Parathyroid adenoma (tissue), 2 donors: ENCODE measurements around the gene CHRNA9.

Experiments
- H2AFZ ChIP-seq: fragments of 300-600 bp; sonication (generic); one replicate; pipeline ENCODE4 v1.7.0; 2017; ENCODE audit warnings: antibody characterized with exemption, mild to moderate bottlenecking
- H3K27ac ChIP-seq: fragments of 300-600 bp; sonication (generic); one replicate; pipeline ENCODE4 v1.7.0; 2017
- H3K27me3 ChIP-seq: fragments of 300-600 bp; sonication (generic); one replicate; pipeline ENCODE4 v1.7.0; 2017; ENCODE audit warnings: low read length; ENCODE audit not compliant: control insufficient read depth, insufficient read depth
- H3K36me3 ChIP-seq: fragments of 300-600 bp; sonication (generic); one replicate; pipeline ENCODE4 v1.7.0; 2017; ENCODE audit warnings: low read length; ENCODE audit not compliant: control insufficient read depth, insufficient read depth
- H3K4me1 ChIP-seq: fragments of 300-600 bp; sonication (generic); one replicate; pipeline ENCODE4 v1.7.0; 2017; ENCODE audit warnings: control low read depth
- H3K4me2 ChIP-seq: fragments of 300-600 bp; sonication (generic); one replicate; pipeline ENCODE4 v1.7.0; 2017; ENCODE audit warnings: low read length
- H3K4me3 ChIP-seq: fragments of 300-600 bp; sonication (generic); one replicate; pipeline ENCODE4 v1.7.0; 2017; ENCODE audit warnings: low read depth, low read length
- H3K79me2 ChIP-seq: fragments of 300-600 bp; sonication (generic); one replicate; pipeline ENCODE4 v1.7.0; 2017; ENCODE audit warnings: control low read depth
- H3K9ac ChIP-seq: fragments of 300-600 bp; sonication (generic); one replicate; pipeline ENCODE4 v1.7.0; 2017; ENCODE audit warnings: mild to moderate bottlenecking
- H3K9me3 ChIP-seq: fragments of 300-600 bp; sonication (generic); one replicate; pipeline ENCODE4 v1.7.0; 2017; ENCODE audit warnings: low read length; ENCODE audit not compliant: control insufficient read depth
- CTCF ChIP-seq: fragments of 300-600 bp; sonication (generic); IDR thresholded peaks from one replicate; pipeline ENCODE4 v1.7.0; 2017; ENCODE audit warnings: antibody characterized with exemption, mild to moderate bottlenecking
- donor health status: primary hyperparathyroidism.

Gene CHRNA9

GRCh38 chr4:40357738-40358137 lies 22.6 kb downstream of the CHRNA9 start:
- H3K36me3 ChIP-seq: no peaks in the 10 kb centered on the region
- no peaks in the 10 kb centered on the region for H3K27me3 ChIP-seq
- no peak overlapping the region for H3K9ac ChIP-seq
- no peak overlapping the region for H3K4me3 ChIP-seq
- no peak overlapping the region for H3K4me2 ChIP-seq
- no peak overlapping the region for H2AFZ ChIP-seq
- no peak for TF ChIP-seq CTCF
- no peak overlapping the region for H3K27ac ChIP-seq
- no peaks in the 10 kb centered on the region for H3K79me2 ChIP-seq
- no peaks in the 10 kb centered on the region for H3K9me3 ChIP-seq
- H3K4me1 ChIP-seq: no peaks in the 10 kb centered on the region

DNA sequence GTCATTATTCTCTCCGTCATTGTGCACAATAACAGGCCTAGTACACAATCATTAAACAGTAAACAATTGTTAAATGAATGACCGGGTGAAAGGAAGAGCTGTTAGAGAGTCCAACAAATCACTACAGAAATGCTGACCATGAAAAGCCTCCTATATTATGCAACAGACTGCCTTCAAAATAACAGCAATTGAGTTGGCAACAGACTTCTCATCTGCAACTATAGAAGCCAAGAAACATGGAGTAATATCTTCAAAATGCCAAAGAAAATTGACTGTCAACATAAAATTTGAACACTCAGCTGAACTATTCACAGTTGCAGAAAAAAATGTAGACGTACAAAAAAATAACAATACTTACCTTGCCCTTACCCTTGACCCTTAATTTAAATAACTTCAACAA lies 26.2 kb downstream of the CHRNA9 start:
- Histone ChIP-seq H3K27me3 (no peaks in the 10 kb centered on the region), H3K9me3 (no peaks in the 10 kb centered on the region), H3K9ac (no peak overlapping the region), H3K36me3 (no peaks in the 10 kb centered on the region), H3K79me2 (no peaks in the 10 kb centered on the region), H3K4me1 (no peaks in the 10 kb centered on the region), H3K4me3 (no peak overlapping the region), H3K4me2 (no peak overlapping the region), H3K27ac (no peak overlapping the region), H2AFZ (no peak overlapping the region)
- TF ChIP-seq CTCF: no peak

DNA sequence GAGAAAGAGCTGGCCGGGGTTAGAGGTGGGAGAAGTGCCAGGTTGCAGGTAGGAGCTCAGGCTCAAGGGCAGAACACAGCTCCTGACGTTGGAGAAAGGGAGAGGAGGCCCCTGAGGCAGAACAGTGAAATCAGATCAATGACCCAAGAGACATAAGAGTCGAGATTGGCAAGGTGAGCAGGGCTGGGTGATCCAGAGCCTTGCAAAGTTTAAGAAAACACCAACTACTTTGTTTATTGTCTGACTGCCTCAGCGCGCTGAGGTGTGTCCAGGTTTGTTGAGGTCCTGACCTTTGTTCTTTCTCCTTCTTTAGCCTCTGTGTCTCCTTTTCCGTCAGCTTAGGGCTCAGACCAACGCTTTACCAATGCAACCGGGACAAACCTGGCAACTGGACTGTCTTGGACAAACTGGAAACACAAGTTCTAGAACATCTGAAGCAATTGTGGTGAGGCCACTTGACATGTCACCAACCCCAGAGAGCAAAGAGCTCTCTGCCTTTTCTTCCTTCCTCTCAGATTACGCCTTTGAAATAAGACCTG lies 28.3 kb downstream of the CHRNA9 start:
- Histone ChIP-seq H3K9me3 (no peaks in the 10 kb centered on the region), H2AFZ (peak overlapping the region; percentile 76), H3K36me3 (no peaks in the 10 kb centered on the region), H3K4me3 (no peak overlapping the region), H3K27ac (peak overlapping the region; percentile 19), H3K27me3 (no peaks in the 10 kb centered on the region), H3K9ac (no peak overlapping the region), H3K79me2 (no peaks in the 10 kb centered on the region), H3K4me2 (peak overlapping the region; percentile 22), H3K4me1 (peaks cover 3% of the 10 kb centered on the region)
- TF ChIP-seq CTCF: no peak

DNA sequence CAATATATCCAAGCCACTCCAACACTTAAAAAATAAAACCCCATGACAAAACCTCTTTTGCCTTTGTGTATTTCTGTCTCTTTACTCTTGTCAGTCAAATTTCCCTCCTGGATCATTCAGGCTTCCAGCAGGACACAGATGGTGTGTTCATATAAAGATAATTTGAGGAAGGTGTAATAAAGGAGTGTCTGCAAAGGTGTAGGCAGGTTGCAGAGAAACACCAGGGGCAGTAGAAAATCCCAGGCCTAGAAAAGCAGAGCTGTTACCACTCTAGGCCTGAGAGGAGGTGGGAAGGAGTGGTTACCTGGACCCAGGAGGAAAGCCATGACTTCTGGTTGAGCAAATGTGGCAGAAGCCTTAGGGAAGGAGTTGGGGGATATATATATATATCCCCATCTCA lies 28.8 kb downstream of the CHRNA9 start:
- no peak overlapping the region for H3K27ac ChIP-seq
- no peaks in the 10 kb centered on the region for H3K9me3 ChIP-seq
- no peaks in the 10 kb centered on the region for H3K79me2 ChIP-seq
- peak overlapping the region; percentile 76 for H2AFZ ChIP-seq
- H3K4me3 ChIP-seq: no peak overlapping the region
- H3K4me1 ChIP-seq: peaks cover 3% of the 10 kb centered on the region
- peak overlapping the region; percentile 22 for H3K4me2 ChIP-seq
- H3K9ac ChIP-seq: no peak overlapping the region
- no peaks in the 10 kb centered on the region for H3K36me3 ChIP-seq
- TF ChIP-seq CTCF: no peak
- H3K27me3 ChIP-seq: no peaks in the 10 kb centered on the region

GRCh38 chr4:40365766-40366165 lies 30.6 kb downstream of the CHRNA9 start:
- no peak overlapping the region for H3K9ac ChIP-seq
- no peak overlapping the region for H3K27ac ChIP-seq
- TF ChIP-seq CTCF: no peak
- H3K4me1 ChIP-seq: peaks cover 3% of the 10 kb centered on the region
- no peak overlapping the region for H3K4me3 ChIP-seq
- H2AFZ ChIP-seq: no peak overlapping the region
- H3K4me2 ChIP-seq: no peak overlapping the region
- no peaks in the 10 kb centered on the region for H3K27me3 ChIP-seq
- no peaks in the 10 kb centered on the region for H3K36me3 ChIP-seq
- no peaks in the 10 kb centered on the region for H3K79me2 ChIP-seq
- no peaks in the 10 kb centered on the region for H3K9me3 ChIP-seq
